Hepatocyte (in vitro differentiated cells): ENCODE data around the gene FMNL2.

Source experiments
- CTCF ChIP-seq: fragments of 200-600 bp; sonication (generic); IDR thresholded peaks from 2 replicates; pipeline ENCODE4 v1.5.1; 2016; ENCODE audit warnings: antibody characterized with exemption, mild to moderate bottlenecking; ENCODE audit not compliant: poor library complexity
- EZH2 ChIP-seq: fragments of 200-600 bp; sonication (generic); IDR thresholded peaks from 2 replicates; pipeline ENCODE4 v1.6.1; 2016; ENCODE audit warnings: antibody characterized with exemption, mild to moderate bottlenecking, borderline replicate concordance

GRCh38 chr2:152492131-152492530, 157.2 kb downstream of the FMNL2 start:
- TF ChIP-seq CTCF (no peak), EZH2 (no peak)
